PC-3 (cell line): ENCODE data around the gene EXOC6. TPM values are rescaled to one million over a fixed set of nuclear protein-coding genes. Genes with fewer than 3 reads are reported as not detected.

Experiments
- ATAC-seq: fragments of 200-7000 bp; cut with Tn5 transposase; 2 replicates; pipeline ENCODE4 v1.9.1; 2020; ENCODE audit warnings: mild to moderate bottlenecking, moderate library complexity
- BruUV-seq: library from RNA; stranded (reverse); fragments of 400-500 nt; replicated peaks from 2 replicates; lab custom pipeline; 2021; lab: Mats Ljungman, UMichigan
- CTCF ChIA-PET: fragments of 300-600 bp; sonication (Branson Sonifier 250); formaldehyde crosslinking; loops from one replicate; lab custom pipeline; 2022; ENCODE audit warnings: antibody characterized with exemption; lab: Charles Lee
- POLR2A ChIA-PET: fragments of 300-600 bp; sonication (Branson Sonifier 250); formaldehyde crosslinking; loops from one replicate; lab custom pipeline; 2022; ENCODE audit warnings: antibody characterized with exemption; ENCODE audit not compliant: unreplicated experiment; lab: Charles Lee
- DNase-seq: peaks from one replicate; pipeline ENCODE4 v3.0.0-alpha.2; 2015
- H2AFZ ChIP-seq: fragments of 300-600 bp; sonication (generic); 2 replicates; pipeline ENCODE4 v1.6.0; 2016; ENCODE audit warnings: antibody characterized with exemption, low read length
- H3F3A ChIP-seq: fragments of 300-600 bp; sonication (generic); one replicate; pipeline ENCODE4 v1.6.0; 2017; ENCODE audit warnings: antibody characterized with exemption, low read length, control low read depth, mild to moderate bottlenecking; ENCODE audit not compliant: unreplicated experiment
- H3K27ac ChIP-seq: fragments of 300-600 bp; sonication (generic); 2 replicates; pipeline ENCODE4 v1.5.1; 2016; ENCODE audit warnings: mild to moderate bottlenecking, low read length
- H3K27me3 ChIP-seq: fragments of 300-600 bp; sonication (generic); 2 replicates; pipeline ENCODE4 v1.6.1; 2016; ENCODE audit warnings: low read length, mixed read lengths
- H3K36me3 ChIP-seq: fragments of 300-600 bp; sonication (generic); 2 replicates; pipeline ENCODE4 v1.6.1; 2016; ENCODE audit warnings: low read depth, mixed run types, low read length, mixed read lengths
- H3K4me1 ChIP-seq: fragments of 300-600 bp; sonication (generic); 2 replicates; pipeline ENCODE4 v1.5.1; 2016; ENCODE audit warnings: low read length; ENCODE audit not compliant: insufficient read depth
- H3K4me2 ChIP-seq: fragments of 300-600 bp; sonication (generic); 2 replicates; pipeline ENCODE4 v1.6.0; 2016; ENCODE audit warnings: low read length
- H3K4me3 ChIP-seq: fragments of 300-600 bp; sonication (generic); 2 replicates; pipeline ENCODE4 v1.5.1; 2016; ENCODE audit warnings: mild to moderate bottlenecking, low read length, mixed read lengths
- H3K79me2 ChIP-seq: fragments of 300-600 bp; sonication (generic); 2 replicates; pipeline ENCODE4 v1.6.1; 2017; ENCODE audit warnings: low read length, mixed read lengths
- H3K9ac ChIP-seq: fragments of 300-600 bp; sonication (generic); 2 replicates; pipeline ENCODE4 v1.6.0; 2016; ENCODE audit warnings: mild to moderate bottlenecking, low read length
- H3K9me2 ChIP-seq: fragments of 300-600 bp; sonication (generic); replicated peaks from 2 replicates; pipeline ENCODE4 v1.6.1; 2016; ENCODE audit warnings: mixed run types, low read length, mixed read lengths
- H3K9me3 ChIP-seq: fragments of 300-600 bp; sonication (generic); 2 replicates; pipeline ENCODE4 v1.6.1; 2016; ENCODE audit warnings: low read length, mixed read lengths
- H4K20me1 ChIP-seq: fragments of 300-600 bp; sonication (generic); 2 replicates; pipeline ENCODE4 v1.6.1; 2016; ENCODE audit warnings: low read length, mixed read lengths
- EZH2 ChIP-seq: fragments of 300-600 bp; sonication (generic); IDR thresholded peaks from one replicate; pipeline ENCODE4 v1.6.1; 2017; ENCODE audit warnings: antibody characterized with exemption, mild to moderate bottlenecking, low read length; ENCODE audit not compliant: unreplicated experiment
- EZH2phosphoT487 ChIP-seq: fragments of 300-600 bp; sonication (generic); IDR thresholded peaks from 2 replicates; pipeline ENCODE4 v1.6.1; 2018; ENCODE audit warnings: mild to moderate bottlenecking, antibody characterized with exemption, low read length, borderline replicate concordance
- intact Hi-C: fragments of 100-400 bp; cut with micrococcal nuclease; formaldehyde crosslinking; loops from 2 replicates; pipeline ENCODE4 v1.9.0; 2023
- total RNA-seq: library from RNA; depleted of rRNA; stranded (reverse); fragments of >200 nt; gene quantifications from 2 replicates; pipeline ENCODE4 v1.2.3, GENCODE V29; 2014
- TF ChIP-seq, protein P1 (sequence below): fragments of 300-600 bp; sonication (generic); conservative IDR thresholded peaks from 2 replicates; pipeline ENCODE4 v1.5.1; 2017; ENCODE audit warnings: antibody characterized with exemption, low read depth, mild to moderate bottlenecking, low read length

EXOC6 gene
- total RNA-seq, 1 experiment from 2014 or later = 5.7 TPM

DNA sequence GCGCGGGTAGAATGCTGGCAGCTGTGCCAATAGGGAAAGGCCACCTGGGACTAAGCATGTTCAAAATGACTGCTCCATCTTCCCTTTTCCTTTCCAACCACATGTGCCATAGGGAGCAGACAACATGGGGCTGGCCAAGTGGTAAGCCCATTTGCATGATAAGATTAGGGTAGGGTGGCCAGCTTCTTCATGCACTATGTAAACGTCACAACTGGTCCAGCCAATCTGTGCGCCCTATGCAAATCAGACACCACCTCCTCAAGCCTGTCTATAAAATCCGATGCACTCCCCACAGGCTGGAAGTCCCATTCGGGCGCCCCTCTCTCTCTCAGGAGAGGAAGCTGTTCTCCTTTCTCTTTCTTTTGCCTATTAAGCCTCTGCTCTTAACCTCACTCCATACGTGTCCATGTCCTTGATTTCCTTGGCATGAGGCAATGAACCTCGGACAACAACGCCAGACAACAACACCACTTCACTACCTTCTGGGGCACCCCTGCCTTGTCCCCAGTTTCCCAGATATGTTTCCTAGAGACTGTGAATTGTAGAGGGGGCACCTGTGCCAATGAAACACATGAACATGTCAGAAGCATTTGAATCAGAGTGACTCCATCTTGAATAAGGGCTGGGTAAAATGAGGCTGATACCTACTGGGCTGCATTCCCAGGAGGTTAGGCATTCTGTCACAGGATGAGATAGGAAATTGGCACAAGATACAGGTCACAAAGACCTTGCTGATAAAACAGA, 19.1 kb upstream of the EXOC6 start:
- Histone ChIP-seq H3K36me3 (no peaks in the 10 kb centered on the region), H2AFZ (no peak overlapping the region), H3K9me3 (no peaks in the 10 kb centered on the region), H3K79me2 (no peaks in the 10 kb centered on the region), H3K9me2 (no peaks in the 10 kb centered on the region), H3K9ac (no peak overlapping the region), H3K27ac (no peak overlapping the region), H3K4me3 (no peak overlapping the region), H3K4me2 (no peak overlapping the region), H4K20me1 (no peaks in the 10 kb centered on the region), H3K27me3 (no peaks in the 10 kb centered on the region), H3F3A (no peaks in the 10 kb centered on the region), H3K4me1 (no peaks in the 10 kb centered on the region)
- ATAC-seq = no peak
- intact Hi-C loops = no loop called here
- BruUV-seq = no TSS peak
- DNase-seq = no peak
- TF ChIP-seq EZH2phosphoT487 = no peak
- TF ChIP-seq, protein P1, sequence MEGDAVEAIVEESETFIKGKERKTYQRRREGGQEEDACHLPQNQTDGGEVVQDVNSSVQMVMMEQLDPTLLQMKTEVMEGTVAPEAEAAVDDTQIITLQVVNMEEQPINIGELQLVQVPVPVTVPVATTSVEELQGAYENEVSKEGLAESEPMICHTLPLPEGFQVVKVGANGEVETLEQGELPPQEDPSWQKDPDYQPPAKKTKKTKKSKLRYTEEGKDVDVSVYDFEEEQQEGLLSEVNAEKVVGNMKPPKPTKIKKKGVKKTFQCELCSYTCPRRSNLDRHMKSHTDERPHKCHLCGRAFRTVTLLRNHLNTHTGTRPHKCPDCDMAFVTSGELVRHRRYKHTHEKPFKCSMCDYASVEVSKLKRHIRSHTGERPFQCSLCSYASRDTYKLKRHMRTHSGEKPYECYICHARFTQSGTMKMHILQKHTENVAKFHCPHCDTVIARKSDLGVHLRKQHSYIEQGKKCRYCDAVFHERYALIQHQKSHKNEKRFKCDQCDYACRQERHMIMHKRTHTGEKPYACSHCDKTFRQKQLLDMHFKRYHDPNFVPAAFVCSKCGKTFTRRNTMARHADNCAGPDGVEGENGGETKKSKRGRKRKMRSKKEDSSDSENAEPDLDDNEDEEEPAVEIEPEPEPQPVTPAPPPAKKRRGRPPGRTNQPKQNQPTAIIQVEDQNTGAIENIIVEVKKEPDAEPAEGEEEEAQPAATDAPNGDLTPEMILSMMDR = no peak
- no peak for TF ChIP-seq EZH2
- ChIA-PET CTCF (no interaction called here), POLR2A (no interaction called here)

DNA sequence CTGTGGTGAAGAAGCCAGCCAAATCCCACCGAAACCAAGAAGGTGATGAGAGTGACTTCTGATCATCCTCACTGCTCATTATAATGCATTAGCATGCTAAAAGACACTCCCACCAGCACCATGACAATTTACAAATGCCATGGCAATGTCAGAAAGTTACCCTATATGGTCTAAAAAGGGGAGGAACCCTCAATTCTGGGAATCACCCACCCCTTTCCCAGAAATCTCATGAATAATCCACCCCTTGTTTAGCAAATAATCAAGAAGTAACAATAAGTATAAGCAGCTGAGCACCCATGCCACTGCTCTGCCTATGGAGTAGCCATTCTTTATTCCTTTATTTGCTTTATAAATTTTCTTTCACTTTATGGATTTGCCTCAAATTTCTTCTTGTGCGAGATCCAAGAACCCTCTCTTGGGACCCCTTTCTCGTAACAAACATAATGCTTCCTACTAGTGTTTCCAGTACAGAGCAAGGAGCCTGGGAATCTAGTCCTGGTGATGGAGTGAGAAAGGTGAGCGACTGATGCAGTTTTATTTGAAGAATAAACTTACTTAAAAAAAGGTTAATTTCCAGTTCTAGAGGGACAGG, 18.4 kb upstream of the EXOC6 start:
- POLR2A ChIA-PET = no interaction called here
- Histone ChIP-seq H2AFZ (no peak overlapping the region), H3K27me3 (no peaks in the 10 kb centered on the region), H3K4me2 (no peak overlapping the region), H3K27ac (no peak overlapping the region), H3K4me3 (no peak overlapping the region), H3K36me3 (no peaks in the 10 kb centered on the region), H4K20me1 (no peaks in the 10 kb centered on the region), H3F3A (no peaks in the 10 kb centered on the region), H3K9me3 (no peaks in the 10 kb centered on the region), H3K79me2 (no peaks in the 10 kb centered on the region), H3K4me1 (peaks cover 3% of the 10 kb centered on the region), H3K9ac (no peak overlapping the region), H3K9me2 (no peaks in the 10 kb centered on the region)
- CTCF ChIA-PET = no interaction called here
- DNase-seq (no peak), ATAC-seq (no peak)
- TF ChIP-seq, protein P1 = no peak
- TF ChIP-seq EZH2 (no peak), EZH2phosphoT487 (no peak)
- intact Hi-C loops = no loop called here
- BruUV-seq = no TSS peak
